H9 (cell line): ENCODE data around the gene GADD45A. TPM values are rescaled to one million over a fixed set of nuclear protein-coding genes. Genes with fewer than 3 reads are reported as not detected.

Experiments
- DNase-seq: peaks from one replicate; pipeline ENCODE4 v3.0.0-alpha.2; 2017
- H2AFZ ChIP-seq: one replicate; pipeline ENCODE4 v1.6.1; 2013; ENCODE audit warnings: mild to moderate bottlenecking, low read length, control low read depth, moderate library complexity
- H2AK5ac ChIP-seq: 2 replicates; pipeline ENCODE4 v1.6.1; 2013; ENCODE audit warnings: low read length, control low read depth, mixed read lengths; ENCODE audit not compliant: insufficient read length
- H2BK120ac ChIP-seq: one replicate; pipeline ENCODE4 v1.6.1; 2013; ENCODE audit warnings: low read depth, mild to moderate bottlenecking, low read length, control low read depth, inconsistent platforms; ENCODE audit not compliant: poor library complexity, severe bottlenecking
- H2BK12ac ChIP-seq: 2 replicates; pipeline ENCODE4 v1.6.1; 2013; ENCODE audit warnings: low read length, control low read depth, mixed read lengths, low read depth; ENCODE audit not compliant: insufficient read length
- H2BK15ac ChIP-seq: 2 replicates; pipeline ENCODE4 v1.6.1; 2013; ENCODE audit warnings: low read depth, low read length, control low read depth
- H2BK20ac ChIP-seq: one replicate; pipeline ENCODE4 v1.6.1; 2013; ENCODE audit warnings: low read depth, mild to moderate bottlenecking, low read length, control low read depth, inconsistent platforms; ENCODE audit not compliant: poor library complexity, severe bottlenecking
- H2BK5ac ChIP-seq: 2 replicates; pipeline ENCODE4 v1.6.1; 2013; ENCODE audit warnings: low read length, control low read depth, mixed read lengths; ENCODE audit not compliant: insufficient read length
- H3K14ac ChIP-seq: 2 replicates; pipeline ENCODE4 v1.6.1; 2013; ENCODE audit warnings: low read length, control low read depth; ENCODE audit not compliant: insufficient read depth
- H3K18ac ChIP-seq: 2 replicates; pipeline ENCODE4 v1.6.1; 2013; ENCODE audit warnings: low read depth, mild to moderate bottlenecking, mixed read lengths, low read length, control low read depth; ENCODE audit not compliant: insufficient read length
- H3K23ac ChIP-seq: 2 replicates; pipeline ENCODE4 v1.6.1; 2013; ENCODE audit warnings: low read length, control low read depth, mixed read lengths, low read depth; ENCODE audit not compliant: insufficient read length
- H3K23me2 ChIP-seq: 2 replicates; pipeline ENCODE4 v1.6.1; 2013; ENCODE audit warnings: low read depth, mild to moderate bottlenecking, mixed read lengths, low read length, control low read depth; ENCODE audit not compliant: insufficient read length, poor library complexity, severe bottlenecking
- H3K27ac ChIP-seq: 2 replicates; pipeline ENCODE4 v1.5.1; 2013; ENCODE audit warnings: low read length, control low read depth, mixed read lengths, low read depth; ENCODE audit not compliant: insufficient read length
- H3K27me3 ChIP-seq: 2 replicates; pipeline ENCODE4 v1.6.1; 2013; ENCODE audit warnings: low read length, control low read depth, inconsistent platforms; ENCODE audit not compliant: insufficient read depth
- H3K4ac ChIP-seq: 2 replicates; pipeline ENCODE4 v1.6.1; 2013; ENCODE audit warnings: low read depth, mild to moderate bottlenecking, control low read depth, inconsistent platforms, low read length, moderate library complexity
- H3K4me1 ChIP-seq: 2 replicates; pipeline ENCODE4 v1.6.1; 2013; ENCODE audit warnings: low read length, control low read depth, inconsistent platforms; ENCODE audit not compliant: insufficient read depth
- H3K4me2 ChIP-seq: 2 replicates; pipeline ENCODE4 v1.6.1; 2013; ENCODE audit warnings: low read length, control low read depth, mixed read lengths; ENCODE audit not compliant: insufficient read length, insufficient read depth
- H3K56ac ChIP-seq: 2 replicates; pipeline ENCODE4 v1.6.1; 2013; ENCODE audit warnings: low read depth, mild to moderate bottlenecking, mixed read lengths, low read length, control low read depth; ENCODE audit not compliant: insufficient read length
- H3K79me1 ChIP-seq: 2 replicates; pipeline ENCODE4 v1.6.1; 2013; ENCODE audit warnings: low read depth, mild to moderate bottlenecking, moderate library complexity, low read length, control low read depth, inconsistent platforms; ENCODE audit not compliant: insufficient read depth, poor library complexity, severe bottlenecking
- H3K79me2 ChIP-seq: 2 replicates; pipeline ENCODE4 v1.6.1; 2013; ENCODE audit warnings: low read length, control low read depth, inconsistent platforms; ENCODE audit not compliant: insufficient read depth
- H3K9ac ChIP-seq: 2 replicates; pipeline ENCODE4 v1.6.1; 2013; ENCODE audit warnings: low read length, control low read depth, mixed read lengths; ENCODE audit not compliant: insufficient read length; ENCODE audit errors: extremely low read depth
- H3K9me3 ChIP-seq: one replicate; pipeline ENCODE4 v1.6.1; 2013; ENCODE audit warnings: low read depth, low read length, inconsistent platforms; ENCODE audit not compliant: control insufficient read depth
- H3T11ph ChIP-seq: one replicate; pipeline ENCODE4 v1.6.1; 2013; ENCODE audit warnings: mild to moderate bottlenecking, low read length, control low read depth, inconsistent platforms
- H4K20me1 ChIP-seq: one replicate; pipeline ENCODE4 v1.6.1; 2013; ENCODE audit not compliant: control insufficient read depth, insufficient read length, insufficient read depth
- H4K5ac ChIP-seq: 2 replicates; pipeline ENCODE4 v1.6.1; 2013; ENCODE audit warnings: low read depth, mild to moderate bottlenecking, mixed read lengths, low read length, control low read depth; ENCODE audit not compliant: insufficient read length
- H4K8ac ChIP-seq: replicated peaks from 2 replicates; pipeline ENCODE4 v1.6.1; 2013; ENCODE audit warnings: low read length, control low read depth, mixed read lengths, low read depth; ENCODE audit not compliant: insufficient read length
- H4K91ac ChIP-seq: 2 replicates; pipeline ENCODE4 v1.6.1; 2013; ENCODE audit warnings: low read depth, mild to moderate bottlenecking, moderate library complexity, mixed read lengths, low read length, control low read depth; ENCODE audit not compliant: insufficient read length
- H3K27ac Mint-ChIP-seq, 3 experiments: 2 replicates in 2 of 3; 3 replicates in 1 of 3; pipeline ENCODE4 v1.8.0; 2020 to 2021; ENCODE audit warnings: mixed read lengths in 3 of 3, mild to moderate bottlenecking in 1 of 3, moderate library complexity in 1 of 3
- H3K27me3 Mint-ChIP-seq: 2 replicates; pipeline ENCODE4 v1.8.0; 2021; ENCODE audit warnings: low read depth, mild to moderate bottlenecking, moderate library complexity, mixed read lengths
- H3K36me3 Mint-ChIP-seq, 3 experiments: 2 replicates in 2 of 3; 3 replicates in 1 of 3; pipeline ENCODE4 v1.8.0; 2020 to 2021; ENCODE audit warnings: low read depth in 3 of 3, mixed read lengths in 3 of 3; ENCODE audit not compliant: insufficient read depth in 1 of 3
- H3K4me1 Mint-ChIP-seq, 2 experiments: 2 replicates each; pipeline ENCODE4 v1.8.0; 2020; ENCODE audit warnings: mixed read lengths in 2 of 2
- H3K4me3 Mint-ChIP-seq, 2 experiments: 2 replicates in 1 of 2; 3 replicates in 1 of 2; pipeline ENCODE4 v1.8.0; 2020 to 2021; ENCODE audit warnings: mild to moderate bottlenecking in 2 of 2, mixed read lengths in 2 of 2, moderate library complexity in 1 of 2
- H3K9me3 Mint-ChIP-seq, 2 experiments: 2 replicates in 1 of 2; 3 replicates in 1 of 2; pipeline ENCODE4 v1.8.0; 2020; ENCODE audit warnings: mild to moderate bottlenecking in 2 of 2, mixed read lengths in 2 of 2, moderate library complexity in 1 of 2
- CTCF ChIP-seq: fragments of 200-600 bp; sonication (generic); conservative IDR thresholded peaks from 3 replicates; pipeline ENCODE4 v1.8.0; 2021; ENCODE audit warnings: antibody characterized with exemption, mild to moderate bottlenecking
- WGBS: extraction: QIAGEN DNeasy Blood & Tissue Kit; methylation state at CpG from one replicate; pipeline ENCODE4 v1.1.7; 2013; ENCODE audit warnings: missing lambda C conversion rate, low lambda C conversion rate, mixed read lengths; ENCODE audit not compliant: insufficient read length; ENCODE audit errors: extremely low coverage; 5-methylcytosine and 5-hydroxymethylcytosine counted together
- total RNA-seq: library from RNA; stranded (reverse); gene quantifications from 2 replicates; pipeline ENCODE4 v1.2.1, GENCODE V29; 2021

The GADD45A gene
- total RNA-seq, 1 experiment from 2014 or later: 22.8 TPM

DNA sequence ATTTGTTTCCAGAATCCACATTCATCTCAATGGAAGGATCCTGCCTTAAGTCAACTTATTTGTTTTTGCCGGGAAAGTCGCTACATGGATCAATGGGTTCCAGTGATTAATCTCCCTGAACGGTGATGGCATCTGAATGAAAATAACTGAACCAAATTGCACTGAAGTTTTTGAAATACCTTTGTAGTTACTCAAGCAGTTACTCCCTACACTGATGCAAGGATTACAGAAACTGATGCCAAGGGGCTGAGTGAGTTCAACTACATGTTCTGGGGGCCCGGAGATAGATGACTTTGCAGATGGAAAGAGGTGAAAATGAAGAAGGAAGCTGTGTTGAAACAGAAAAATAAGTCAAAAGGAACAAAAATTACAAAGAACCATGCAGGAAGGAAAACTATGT is 2.6 kb downstream of the GADD45A start:
- no peak overlapping the region for H2BK20ac ChIP-seq
- peaks cover 5% of the 10 kb centered on the region for H3K23me2 ChIP-seq
- no peak overlapping the region for H3K56ac ChIP-seq
- H3K4me2 ChIP-seq: no peak overlapping the region
- no peak overlapping the region for H4K91ac ChIP-seq
- Mint-ChIP-seq H3K36me3 (peaks cover 3 to 18% (median 11%) of the 10 kb centered on the region in 3 experiments), H3K27me3 (no peaks in the 10 kb centered on the region), H3K27ac (peak overlapping the region in 2 of 3 experiments; percentile 12 to 14; a peak in 1 of 7 replicates), H3K4me1 (peaks cover 26 to 30% of the 10 kb centered on the region in 2 experiments), H3K9me3 (no peaks in the 10 kb centered on the region; a peak in 1 of 5 replicates), H3K4me3 (peak overlapping the region in 1 of 2 experiments; percentile 4; a peak in 2 of 5 replicates)
- no peaks in the 10 kb centered on the region for H3K79me2 ChIP-seq
- no peak overlapping the region for H2AFZ ChIP-seq
- no peak overlapping the region for H2BK120ac ChIP-seq
- no peaks in the 10 kb centered on the region for H3K27me3 ChIP-seq
- no CpG with 5 or more reads among the region's 4 CpGs for WGBS
- no peak overlapping the region for H3K14ac ChIP-seq
- no peak overlapping the region for H3K9ac ChIP-seq
- no peak for DNase-seq
- no peak overlapping the region for H2BK15ac ChIP-seq
- no peaks in the 10 kb centered on the region for H3K9me3 ChIP-seq
- no peak overlapping the region for H3T11ph ChIP-seq
- H2BK5ac ChIP-seq: no peak overlapping the region
- no peak overlapping the region for H3K4ac ChIP-seq
- H3K79me1 ChIP-seq: no peaks in the 10 kb centered on the region
- no peak overlapping the region for H4K5ac ChIP-seq
- H3K23ac ChIP-seq: no peak overlapping the region
- no peak overlapping the region for H2BK12ac ChIP-seq
- H4K20me1 ChIP-seq: no peaks in the 10 kb centered on the region
- H4K8ac ChIP-seq: no peak overlapping the region
- peaks cover 6% of the 10 kb centered on the region; the same call in 1 of the 2 replicates for H3K4me1 ChIP-seq
- H3K18ac ChIP-seq: no peak overlapping the region
- TF ChIP-seq CTCF: no peak
- no peak overlapping the region for H3K27ac ChIP-seq
- H2AK5ac ChIP-seq: no peak overlapping the region
